Type B pancreatic cell (in vitro differentiated cells): Measurements from ENCODE around the gene GGT1. TPM values are rescaled to one million over a fixed set of nuclear protein-coding genes. Genes with fewer than 3 reads are reported as not detected.
"Not testable (repeated sequence)": the region's sequence is repeated elsewhere in the genome, so short reads cannot be mapped to it uniquely, and the experiment has no call there.

Source experiments
- DNase-seq: peaks from one replicate; pipeline ENCODE4 v3.0.0; 2021; ENCODE audit warnings: mixed read lengths; ENCODE audit not compliant: unreplicated experiment; ENCODE audit errors: extremely low spot score
- H3K27ac Mint-ChIP-seq: 2 replicates; pipeline ENCODE4 v1.8.0; 2021; ENCODE audit warnings: mild to moderate bottlenecking, mixed read lengths
- H3K27me3 Mint-ChIP-seq: 2 replicates; pipeline ENCODE4 v1.8.0; 2021; ENCODE audit warnings: mixed read lengths
- H3K36me3 Mint-ChIP-seq: 2 replicates; pipeline ENCODE4 v1.8.0; 2021; ENCODE audit warnings: mixed read lengths
- H3K4me1 Mint-ChIP-seq: one replicate; pipeline ENCODE4 v1.8.0; 2021; ENCODE audit warnings: mixed read lengths; ENCODE audit not compliant: unreplicated experiment
- H3K4me3 Mint-ChIP-seq: 2 replicates; pipeline ENCODE4 v1.8.0; 2021; ENCODE audit warnings: mild to moderate bottlenecking, mixed read lengths
- H3K9me3 Mint-ChIP-seq: 2 replicates; pipeline ENCODE4 v1.8.0; 2021; ENCODE audit warnings: mixed read lengths
- CTCF ChIP-seq: fragments of 200-600 bp; sonication (generic); conservative IDR thresholded peaks from 2 replicates; pipeline ENCODE4 v1.5.0; 2021; ENCODE audit warnings: antibody characterized with exemption, mild to moderate bottlenecking
- long read RNA-seq: library from polyadenylated mRNA; unstranded; transcript quantifications from one replicate; pipeline ENCODE4 v2.0.0, GENCODE V29; 2020
- total RNA-seq: library from RNA; stranded (reverse); gene quantifications from 2 replicates; pipeline ENCODE4 v1.2.1, GENCODE V29; 2021; ENCODE audit warnings: low replicate concordance

Gene GGT1
- total RNA-seq: 4.2 and 8.7 TPM in 2 replicates
- long read RNA-seq, partial matches to known transcripts: 0 of 17 reads
- long read RNA-seq, other reads (novel, unspliced or antisense): 15 of 17 reads

- H3K4me1 Mint-ChIP-seq: peaks cover 13% of the 10 kb centered on the region
Measured at GRCh38 chr22:24602847-24603769, at the start of gene GGT1. TSS of gene GGT1 (plus strand) at chr22:24603193. CDS start at chr22:24611082, 7,889 bp downstream.

GRCh38 chr22:24553597-24554312, 49.2 kb upstream of the GGT1 start:
- TF ChIP-seq CTCF: no peak
- Mint-ChIP-seq H3K4me3 (peak overlapping the region; percentile 99), H3K4me1 (peaks cover 35% of the 10 kb centered on the region), H3K36me3 (peaks cover 13% of the 10 kb centered on the region), H3K9me3 (no peaks in the 10 kb centered on the region), H3K27ac (peak overlapping the region; percentile 93), H3K27me3 (no peaks in the 10 kb centered on the region)
- no peak for DNase-seq

More at GRCh38 chr22:24602847-24603769, at the start of gene GGT1:
- H3K9me3 Mint-ChIP-seq, H3K27me3 Mint-ChIP-seq, H3K36me3 Mint-ChIP-seq, DNase-seq: not testable (repeated sequence)
- Mint-ChIP-seq H3K27ac (peak within 1 kb of the TSS; percentile 46), H3K4me3 (peak within 1 kb of the TSS; percentile 53)

GRCh38 chr22:24554313-24555164, 48.5 kb upstream of the GGT1 start, which contains the start of gene GUCD1:
TSS of gene GUCD1 (minus strand) at chr22:24555138. CDS start at chr22:24554991, 147 bp downstream.
- Mint-ChIP-seq H3K27me3 (no peaks in the 10 kb centered on the region), H3K9me3 (no peaks in the 10 kb centered on the region), H3K4me3 (peak within 1 kb of the TSS; percentile 100), H3K27ac (peak within 1 kb of the TSS; percentile 99), H3K36me3 (peaks cover 13% of the 10 kb centered on the region), H3K4me1 (peaks cover 35% of the 10 kb centered on the region)
- no peak for DNase-seq
- TF ChIP-seq CTCF: no peak

- Mint-ChIP-seq H3K27ac (peak within 1 kb of the TSS; percentile 99), H3K4me3 (peak within 1 kb of the TSS; percentile 100), H3K9me3 (no peaks in the 10 kb centered on the region), H3K36me3 (peaks cover 13% of the 10 kb centered on the region), H3K4me1 (peaks cover 35% of the 10 kb centered on the region), H3K27me3 (no peaks in the 10 kb centered on the region)
- peak; percentile 98 for DNase-seq
- TF ChIP-seq CTCF: peak; percentile 57
Measured at GRCh38 chr22:24555165-24556039, 47.6 kb upstream of the GGT1 start, which contains the start of gene SNRPD3. TSS of gene SNRPD3 (plus strand) at chr22:24555999. CDS start at chr22:24557675, 1,676 bp downstream.

GRCh38 chr22:24559471-24559870, 43.5 kb upstream of the GGT1 start:
- Mint-ChIP-seq H3K27ac (no peak overlapping the region), H3K4me1 (peaks cover 15% of the 10 kb centered on the region), H3K27me3 (no peaks in the 10 kb centered on the region), H3K36me3 (peaks cover 17% of the 10 kb centered on the region), H3K9me3 (no peaks in the 10 kb centered on the region), H3K4me3 (peak overlapping the region; percentile 22)
- DNase-seq: no peak
- TF ChIP-seq CTCF: no peak
